GM12892 (cell line): Measurements from ENCODE around the gene GRK4.

Experiments
- POLR2A ChIP-seq: IDR thresholded peaks from 2 replicates; pipeline ENCODE4 v1.6.1; 2011; ENCODE audit warnings: low read depth, low read length, control low read depth
- POLR2AphosphoS5 ChIP-seq: IDR thresholded peaks from 2 replicates; pipeline ENCODE4 v1.6.1; 2011; ENCODE audit warnings: low read depth, low read length, control low read depth

GRCh38 chr4:2930758-2931511 is 32.4 kb upstream of the GRK4 start:
- TF ChIP-seq POLR2A, result no peak; the same call in 1 of the 2 replicates
- TF ChIP-seq POLR2AphosphoS5, result no peak
